ENCODE measurements around the gene TUBB3. TPM values are rescaled to one million over a fixed set of nuclear protein-coding genes. Genes with fewer than 3 reads are reported as not detected.
A peak's percentile ranks its signal among the peaks of the same experiment; 100 is the strongest.
"Not testable (repeated sequence)": the region's sequence is repeated elsewhere in the genome, so short reads cannot be mapped to it uniquely, and the experiment has no call there.

The TUBB3 gene
- total RNA-seq, 1 donor from 2014 or later: 201 TPM

DNA sequence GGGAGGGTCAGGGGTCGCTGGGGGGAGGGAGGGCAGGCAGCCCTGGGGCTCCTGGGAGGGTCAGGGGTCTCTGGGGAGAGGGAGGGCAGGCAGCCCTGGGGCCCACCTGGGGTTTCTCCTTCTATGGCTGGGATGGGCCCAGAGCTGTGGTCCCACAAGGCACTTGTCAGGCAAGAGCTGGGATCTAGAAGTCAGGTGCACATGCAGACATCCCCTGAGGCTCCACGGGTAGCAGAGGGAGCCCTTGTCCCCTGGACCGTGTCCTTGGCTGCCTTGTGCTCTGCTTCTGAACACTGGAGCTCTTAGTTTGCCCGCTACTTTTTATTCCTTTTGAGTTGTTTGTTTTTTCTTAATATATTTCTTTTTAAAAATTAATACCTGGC, 1.8 kb downstream of the TUBB3 start:
- no peak for DNase-seq (ENCODE audit: low spot score, unreplicated experiment)
- Mint-ChIP-seq H3K9me3 (ENCODE audit: low read depth) (no peaks in the 10 kb centered on the region), H3K27me3 (peaks cover 7% of the 10 kb centered on the region), H3K4me3 (ENCODE audit: low read depth) (peak overlapping the region; percentile 75), H3K36me3 (ENCODE audit: insufficient read depth) (no peaks in the 10 kb centered on the region), H3K4me1 (ENCODE audit: low read depth) (peaks cover 6% of the 10 kb centered on the region), H3K27ac (no peak overlapping the region)
- TF ChIP-seq, protein P1, sequence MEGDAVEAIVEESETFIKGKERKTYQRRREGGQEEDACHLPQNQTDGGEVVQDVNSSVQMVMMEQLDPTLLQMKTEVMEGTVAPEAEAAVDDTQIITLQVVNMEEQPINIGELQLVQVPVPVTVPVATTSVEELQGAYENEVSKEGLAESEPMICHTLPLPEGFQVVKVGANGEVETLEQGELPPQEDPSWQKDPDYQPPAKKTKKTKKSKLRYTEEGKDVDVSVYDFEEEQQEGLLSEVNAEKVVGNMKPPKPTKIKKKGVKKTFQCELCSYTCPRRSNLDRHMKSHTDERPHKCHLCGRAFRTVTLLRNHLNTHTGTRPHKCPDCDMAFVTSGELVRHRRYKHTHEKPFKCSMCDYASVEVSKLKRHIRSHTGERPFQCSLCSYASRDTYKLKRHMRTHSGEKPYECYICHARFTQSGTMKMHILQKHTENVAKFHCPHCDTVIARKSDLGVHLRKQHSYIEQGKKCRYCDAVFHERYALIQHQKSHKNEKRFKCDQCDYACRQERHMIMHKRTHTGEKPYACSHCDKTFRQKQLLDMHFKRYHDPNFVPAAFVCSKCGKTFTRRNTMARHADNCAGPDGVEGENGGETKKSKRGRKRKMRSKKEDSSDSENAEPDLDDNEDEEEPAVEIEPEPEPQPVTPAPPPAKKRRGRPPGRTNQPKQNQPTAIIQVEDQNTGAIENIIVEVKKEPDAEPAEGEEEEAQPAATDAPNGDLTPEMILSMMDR (IDR thresholded peaks at IDR 0.05; ENCODE audit: unreplicated experiment): no peak

DNA sequence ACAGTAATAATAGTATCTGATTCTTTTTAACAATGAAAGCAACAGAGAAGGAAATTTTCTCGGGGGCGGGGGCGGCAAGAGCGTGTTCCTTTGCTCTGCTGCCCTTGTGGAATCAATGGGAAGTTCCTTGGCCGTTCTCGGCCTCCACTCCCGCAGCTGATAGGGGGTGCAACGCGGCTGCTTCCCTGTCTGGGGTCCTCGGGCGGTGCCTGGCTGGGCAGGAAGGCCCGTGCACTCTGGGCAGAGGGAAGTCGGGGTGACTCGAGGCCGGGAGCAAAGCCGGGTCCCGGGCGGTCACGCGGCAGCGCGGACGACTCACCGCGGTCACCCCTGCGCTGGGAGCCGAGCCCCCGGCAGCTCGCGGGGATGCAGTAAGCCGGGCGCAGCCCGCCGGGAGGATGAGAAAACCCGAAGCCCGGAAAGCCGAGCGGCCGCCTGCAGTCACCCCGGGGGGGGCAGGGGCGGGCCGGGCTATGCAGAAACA, 2.5 kb downstream of the TUBB3 start:
- Mint-ChIP-seq H3K36me3 (ENCODE audit: insufficient read depth) (no peaks in the 10 kb centered on the region), H3K27me3 (peaks cover 3% of the 10 kb centered on the region), H3K4me1 (ENCODE audit: low read depth) (peaks cover 6% of the 10 kb centered on the region), H3K9me3 (ENCODE audit: low read depth) (no peaks in the 10 kb centered on the region), H3K27ac (no peak overlapping the region), H3K4me3 (ENCODE audit: low read depth) (peak overlapping the region; percentile 75)
- TF ChIP-seq, protein P1 (IDR thresholded peaks at IDR 0.05; ENCODE audit: unreplicated experiment): no peak
- no peak for DNase-seq (ENCODE audit: low spot score, unreplicated experiment)

DNA sequence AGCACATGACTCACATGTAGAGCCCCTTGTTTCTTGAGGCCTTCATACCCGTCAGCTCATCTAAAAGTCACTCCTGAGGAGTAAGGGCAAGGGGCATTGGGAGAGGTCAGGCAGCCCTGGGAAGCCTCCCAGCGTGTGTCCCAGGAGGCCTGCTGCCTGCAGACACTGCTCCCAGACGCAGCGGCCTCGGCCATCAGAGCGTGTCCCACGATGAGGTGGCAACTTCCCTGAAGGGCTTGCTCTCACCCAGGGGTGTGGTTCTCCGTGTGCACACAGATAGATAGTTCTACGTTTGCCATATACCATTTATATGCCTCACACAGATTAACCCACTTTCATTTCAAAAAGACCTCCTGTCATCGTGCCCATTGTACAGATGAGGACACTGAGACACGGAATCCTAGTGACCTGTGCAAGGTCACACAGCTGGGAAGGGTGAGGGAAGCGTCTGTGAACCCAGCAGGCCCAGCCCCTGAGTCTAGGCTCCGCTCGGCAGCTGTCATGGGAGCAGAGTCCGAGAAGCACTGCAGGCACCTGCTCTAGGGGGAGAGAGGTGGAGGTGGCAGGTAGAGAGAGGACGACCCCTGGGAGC, 8.3 kb downstream of the TUBB3 start:
- no peaks in the 10 kb centered on the region for H3K27me3 Mint-ChIP-seq
- TF ChIP-seq, protein P1 (IDR thresholded peaks at IDR 0.05; ENCODE audit: unreplicated experiment): no peak
- DNase-seq (ENCODE audit: low spot score, unreplicated experiment): no peak
- H3K9me3 Mint-ChIP-seq (ENCODE audit: low read depth): no peaks in the 10 kb centered on the region
- H3K4me1 Mint-ChIP-seq (ENCODE audit: low read depth): no peaks in the 10 kb centered on the region
- H3K27ac Mint-ChIP-seq: no peak overlapping the region
- peaks cover 9% of the 10 kb centered on the region for H3K36me3 Mint-ChIP-seq (ENCODE audit: insufficient read depth)
- no peak overlapping the region for H3K4me3 Mint-ChIP-seq (ENCODE audit: low read depth)

DNA sequence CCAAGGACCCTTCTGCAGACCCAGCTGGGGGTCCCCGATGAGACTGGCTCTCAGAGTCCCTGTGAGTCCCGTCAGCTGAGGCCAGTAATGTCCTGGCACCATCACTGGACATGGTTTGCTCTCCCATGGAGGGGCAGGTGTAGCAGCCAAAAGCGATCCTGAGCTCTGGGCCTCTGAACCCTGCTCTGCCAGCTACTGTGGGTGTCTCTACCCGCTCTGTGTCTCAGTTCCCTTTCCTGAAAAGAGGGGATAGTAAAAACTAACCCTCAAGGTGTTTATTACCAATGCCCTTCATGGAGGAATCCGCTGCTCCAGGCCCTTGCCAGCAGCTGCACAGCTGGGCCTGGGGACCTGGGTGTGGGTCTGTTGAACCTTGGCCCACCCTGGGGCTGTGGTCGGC, 8.8 kb downstream of the TUBB3 start:
- no peak overlapping the region for H3K4me3 Mint-ChIP-seq (ENCODE audit: low read depth)
- H3K4me1 Mint-ChIP-seq (ENCODE audit: low read depth): no peaks in the 10 kb centered on the region
- DNase-seq (ENCODE audit: low spot score, unreplicated experiment): no peak
- peaks cover 9% of the 10 kb centered on the region for H3K36me3 Mint-ChIP-seq (ENCODE audit: insufficient read depth)
- H3K27me3 Mint-ChIP-seq: no peaks in the 10 kb centered on the region
- TF ChIP-seq, protein P1 (IDR thresholded peaks at IDR 0.05; ENCODE audit: unreplicated experiment): no peak
- H3K27ac Mint-ChIP-seq: no peak overlapping the region
- no peaks in the 10 kb centered on the region for H3K9me3 Mint-ChIP-seq (ENCODE audit: low read depth)

DNA sequence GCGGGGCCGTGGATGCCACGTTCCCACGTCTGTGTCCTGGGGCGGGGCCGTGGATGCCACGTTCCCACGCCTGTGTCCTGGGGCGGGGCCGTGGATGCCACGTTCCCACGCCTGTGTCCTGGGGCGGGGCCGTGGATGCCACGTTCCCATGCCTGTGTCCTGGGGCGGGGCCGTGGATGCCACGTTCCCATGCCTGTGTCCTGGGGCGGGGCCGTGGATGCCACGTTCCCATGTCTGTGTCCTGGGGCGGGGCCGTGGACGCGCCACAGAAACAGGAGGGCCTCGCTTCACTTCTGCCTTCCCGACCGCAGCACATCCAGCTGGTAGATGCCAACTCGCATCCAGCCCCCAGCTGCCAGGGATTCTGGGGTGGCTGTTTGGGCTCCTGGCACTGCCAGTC, 10.9 kb downstream of the TUBB3 start:
- DNase-seq (ENCODE audit: low spot score, unreplicated experiment); H3K4me3 Mint-ChIP-seq (ENCODE audit: low read depth); H3K9me3 Mint-ChIP-seq (ENCODE audit: low read depth); H3K27me3 Mint-ChIP-seq; H3K36me3 Mint-ChIP-seq (ENCODE audit: insufficient read depth); H3K27ac Mint-ChIP-seq; H3K4me1 Mint-ChIP-seq (ENCODE audit: low read depth): not testable (repeated sequence)
